GM18870 (cell line): ENCODE data around the gene CALHM1.
"Not testable (repeated sequence)": the region's sequence is repeated elsewhere in the genome, so short reads cannot be mapped to it uniquely, and the experiment has no call there.

ENCODE experiments used
- ATAC-seq: cut with Tn5 transposase; IDR thresholded peaks from one replicate; pipeline ENCODE4 v1.9.1; 2021; ENCODE audit warnings: moderate library complexity; ENCODE audit not compliant: unreplicated experiment

CALHM1 gene

GRCh38 chr10:103433858-103434257, 24.8 kb downstream of the CALHM1 start:
- ATAC-seq: no peak

GRCh38 chr10:103431902-103432301, 26.8 kb downstream of the CALHM1 start:
- no peak for ATAC-seq

GRCh38 chr10:103429647-103430046, 29.1 kb downstream of the CALHM1 start:
- no peak for ATAC-seq

GRCh38 chr10:103428989-103429643, 29.6 kb downstream of the CALHM1 start:
- no peak for ATAC-seq

GRCh38 chr10:103427866-103428265, 30.8 kb downstream of the CALHM1 start:
- no peak for ATAC-seq

- no peak for ATAC-seq
These were observed 35.0 kb downstream of the CALHM1 start for GRCh38 chr10:103423748-103424147.

GRCh38 chr10:103419101-103419500, 39.6 kb downstream of the CALHM1 start:
- ATAC-seq: no peak

- ATAC-seq: no peak
These were observed 41.1 kb downstream of the CALHM1 start for GRCh38 chr10:103417601-103418000.

GRCh38 chr10:103417148-103417469, 41.6 kb downstream of the CALHM1 start:
- ATAC-seq: not testable (repeated sequence)

- ATAC-seq: no peak
These were observed 42.1 kb downstream of the CALHM1 start for GRCh38 chr10:103416436-103417147.

GRCh38 chr10:103415581-103415980, 43.1 kb downstream of the CALHM1 start:
- ATAC-seq: no peak

- ATAC-seq: no peak
These were observed 45.1 kb downstream of the CALHM1 start for GRCh38 chr10:103413564-103413963.
